ENCODE results near the gene HOXB13. TPM values are rescaled to one million over a fixed set of nuclear protein-coding genes. Genes with fewer than 3 reads are reported as not detected.
"Not testable (repeated sequence)": the region's sequence is repeated elsewhere in the genome, so short reads cannot be mapped to it uniquely, and the experiment has no call there.

Gene HOXB13
- total and polyA plus RNA-seq, 8 donors, result not detected

DNA sequence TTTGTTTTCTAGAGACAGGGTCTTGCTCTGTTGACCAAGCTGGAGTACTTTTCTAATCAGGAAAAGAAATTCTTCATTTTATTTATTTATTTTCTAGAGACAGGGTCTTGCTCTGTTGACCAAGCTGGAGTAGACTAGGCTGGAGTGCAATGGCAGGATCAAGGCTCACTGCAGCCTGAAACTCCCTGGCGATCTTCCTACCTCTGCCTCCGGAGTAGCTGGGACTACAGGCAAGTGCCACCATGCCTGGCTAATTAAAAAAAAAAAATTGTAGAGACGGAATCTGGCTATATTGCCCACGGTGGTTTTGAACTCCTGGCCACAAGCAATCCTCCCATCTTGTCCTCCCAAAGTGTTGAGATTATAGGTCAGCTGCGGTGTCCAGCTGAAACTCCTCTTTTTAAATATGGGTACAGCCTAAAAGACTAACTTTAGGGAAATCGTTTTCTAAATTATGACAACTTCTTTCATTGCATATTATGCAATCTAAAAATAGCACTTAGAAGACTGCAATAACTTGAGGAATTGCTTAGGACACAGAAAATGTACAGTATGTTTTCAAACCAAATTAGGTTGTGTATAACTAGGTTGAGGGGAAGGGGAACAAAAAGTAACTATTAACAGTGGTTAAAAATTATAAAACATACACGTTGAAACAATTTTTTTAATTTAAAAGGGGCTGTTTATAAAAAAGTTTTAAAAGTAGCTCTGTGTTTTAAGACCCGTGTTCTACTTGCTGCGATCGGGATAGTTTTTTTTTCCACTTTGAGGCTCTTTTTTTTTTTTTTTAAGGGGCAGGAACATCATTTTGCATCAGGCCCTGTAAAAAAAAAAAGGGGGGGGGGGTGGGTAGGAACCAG is 11.0 kb downstream of the HOXB13 start:
- intact Hi-C loops (cut with DNase I), result loop anchor here in 1 of 2 donors (10.0 kb wide), 1 partner anchor 277 kb away; the partner anchor contains the start of gene IGF2BP1
- no peak for DNase-seq
- TF ChIP-seq, protein P1, sequence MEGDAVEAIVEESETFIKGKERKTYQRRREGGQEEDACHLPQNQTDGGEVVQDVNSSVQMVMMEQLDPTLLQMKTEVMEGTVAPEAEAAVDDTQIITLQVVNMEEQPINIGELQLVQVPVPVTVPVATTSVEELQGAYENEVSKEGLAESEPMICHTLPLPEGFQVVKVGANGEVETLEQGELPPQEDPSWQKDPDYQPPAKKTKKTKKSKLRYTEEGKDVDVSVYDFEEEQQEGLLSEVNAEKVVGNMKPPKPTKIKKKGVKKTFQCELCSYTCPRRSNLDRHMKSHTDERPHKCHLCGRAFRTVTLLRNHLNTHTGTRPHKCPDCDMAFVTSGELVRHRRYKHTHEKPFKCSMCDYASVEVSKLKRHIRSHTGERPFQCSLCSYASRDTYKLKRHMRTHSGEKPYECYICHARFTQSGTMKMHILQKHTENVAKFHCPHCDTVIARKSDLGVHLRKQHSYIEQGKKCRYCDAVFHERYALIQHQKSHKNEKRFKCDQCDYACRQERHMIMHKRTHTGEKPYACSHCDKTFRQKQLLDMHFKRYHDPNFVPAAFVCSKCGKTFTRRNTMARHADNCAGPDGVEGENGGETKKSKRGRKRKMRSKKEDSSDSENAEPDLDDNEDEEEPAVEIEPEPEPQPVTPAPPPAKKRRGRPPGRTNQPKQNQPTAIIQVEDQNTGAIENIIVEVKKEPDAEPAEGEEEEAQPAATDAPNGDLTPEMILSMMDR (IDR thresholded peaks at IDR 0.05), result no peak
- no peaks in the 10 kb centered on the region for H3K9me3 ChIP-seq
- H3K27ac ChIP-seq, result no peak overlapping the region
- peaks cover 93 to 100% of the 10 kb centered on the region in 2 donors for H3K27me3 ChIP-seq
- no peaks in the 10 kb centered on the region for H3K36me3 ChIP-seq
- no peak overlapping the region for H3K4me3 ChIP-seq
- peaks cover 0 to 12% of the 10 kb centered on the region in 2 donors for H3K4me1 ChIP-seq
- ATAC-seq, result no peak

DNA sequence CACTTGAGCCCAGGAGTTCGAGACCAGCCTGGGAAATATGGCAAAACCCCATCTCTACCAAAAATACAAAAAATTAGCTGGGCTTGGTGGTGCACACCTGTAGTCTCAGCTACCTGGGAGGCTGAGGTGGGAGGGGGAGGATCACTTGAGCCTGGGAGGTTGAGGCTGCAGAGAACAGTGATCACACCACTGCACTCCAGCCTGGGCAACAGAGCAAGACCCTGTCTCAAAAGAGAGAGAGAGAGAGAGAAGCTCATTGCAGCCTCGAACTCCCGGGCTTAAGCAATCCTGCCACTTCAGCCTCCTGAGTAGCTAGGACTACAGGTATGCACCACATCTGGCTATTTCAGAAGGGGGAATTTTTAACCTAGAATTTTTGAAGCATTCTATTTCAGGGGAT is 12.0 kb downstream of the HOXB13 start:
- H3K36me3 ChIP-seq, H3K4me3 ChIP-seq, DNase-seq, ATAC-seq, H3K27ac ChIP-seq, H3K9me3 ChIP-seq: not testable (repeated sequence)
- intact Hi-C loops (cut with DNase I), result loop anchor here in 1 of 2 donors (10.0 kb wide), 1 partner anchor 278 kb away; the partner anchor contains the start of gene IGF2BP1
- Histone ChIP-seq H3K4me1 (peaks cover 0 to 12% of the 10 kb centered on the region in 2 donors), H3K27me3 (peaks cover 91 to 100% of the 10 kb centered on the region in 2 donors)

DNA sequence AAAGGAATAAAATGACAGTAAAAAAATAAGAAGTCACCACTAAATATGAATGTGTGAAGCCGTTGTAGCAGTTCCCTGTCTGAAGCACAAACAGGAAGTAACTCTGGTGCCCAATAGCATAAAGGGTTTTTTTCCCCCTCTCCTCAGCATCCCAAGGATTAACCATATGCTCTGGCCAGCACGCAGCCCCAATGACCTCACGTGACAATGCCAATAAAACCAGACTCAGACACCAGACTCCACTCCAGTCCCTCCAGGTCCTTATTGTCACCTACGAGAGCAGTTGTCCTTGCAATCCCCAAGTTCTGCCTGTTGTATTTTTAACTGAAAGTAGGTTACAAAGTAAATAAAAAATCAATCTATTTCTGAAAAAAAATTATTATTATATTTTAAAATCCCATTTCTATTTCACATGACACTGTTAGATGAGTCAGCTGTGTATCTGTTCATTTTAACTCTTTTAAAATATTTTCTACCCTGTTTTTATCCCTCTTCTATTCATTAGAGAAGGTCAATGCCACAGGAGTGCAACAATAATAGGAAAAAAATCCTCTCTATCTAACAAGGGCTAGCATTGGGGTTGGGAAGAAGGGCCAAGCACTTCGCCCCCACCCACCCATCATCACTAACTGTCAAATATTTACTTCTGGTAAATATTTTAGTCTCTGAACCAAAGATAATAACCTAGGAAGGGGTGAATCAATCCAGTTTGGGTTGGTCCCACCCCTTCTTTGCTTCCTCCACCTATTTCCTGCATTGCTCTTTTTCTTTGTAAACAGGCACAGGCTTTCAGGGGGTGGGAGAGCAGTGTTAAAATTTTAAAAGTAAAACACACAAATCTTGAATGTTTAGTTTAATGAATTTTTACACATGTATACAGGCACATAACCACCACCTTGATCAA is 12.8 kb downstream of the HOXB13 start:
- Histone ChIP-seq H3K9me3 (no peaks in the 10 kb centered on the region), H3K27me3 (peaks cover 91 to 100% of the 10 kb centered on the region in 2 donors), H3K4me1 (peaks cover 0 to 12% of the 10 kb centered on the region in 2 donors), H3K36me3 (no peaks in the 10 kb centered on the region), H3K4me3 (no peak overlapping the region), H3K27ac (no peak overlapping the region)
- intact Hi-C loops (cut with DNase I), result loop anchor here in 1 of 2 donors (10.0 kb wide), 1 partner anchor 279 kb away; the partner anchor contains the start of gene IGF2BP1
- no peak for DNase-seq
- ATAC-seq, result no peak
- TF ChIP-seq, protein P1 (IDR thresholded peaks at IDR 0.05), result no peak

DNA sequence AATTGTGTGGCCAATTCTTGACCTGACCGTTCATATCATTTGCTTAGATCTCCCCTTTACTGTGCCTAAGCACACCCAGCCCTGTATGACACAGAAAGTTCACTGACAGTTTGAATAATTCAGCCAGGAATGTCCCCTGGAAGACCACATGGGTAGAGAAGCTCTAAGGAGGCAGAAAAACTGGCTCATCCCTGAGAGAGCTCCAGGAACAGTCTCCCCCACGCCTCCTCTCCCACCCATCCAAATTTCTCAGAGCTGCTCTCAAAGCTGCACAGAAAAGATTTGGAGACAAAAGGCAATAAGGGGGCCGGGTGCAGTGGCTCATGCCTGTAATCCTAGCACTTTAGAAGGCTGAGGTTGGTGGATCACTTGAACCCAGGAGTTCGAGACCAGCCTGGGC is 17.4 kb downstream of the HOXB13 start:
- peaks cover 47 to 100% of the 10 kb centered on the region in 2 donors for H3K27me3 ChIP-seq
- no peaks in the 10 kb centered on the region for H3K36me3 ChIP-seq
- no peak overlapping the region for H3K27ac ChIP-seq
- TF ChIP-seq, protein P1 (IDR thresholded peaks at IDR 0.05), result no peak
- H3K4me1 ChIP-seq, result no peaks in the 10 kb centered on the region
- DNase-seq (no peak), ATAC-seq (no peak)
- no peaks in the 10 kb centered on the region for H3K9me3 ChIP-seq
- intact Hi-C loops (cut with DNase I), result loop anchor here in 1 of 2 donors (10.0 kb wide), 1 partner anchor 284 kb away; the partner anchor contains the start of gene IGF2BP1
- no peak overlapping the region for H3K4me3 ChIP-seq

DNA sequence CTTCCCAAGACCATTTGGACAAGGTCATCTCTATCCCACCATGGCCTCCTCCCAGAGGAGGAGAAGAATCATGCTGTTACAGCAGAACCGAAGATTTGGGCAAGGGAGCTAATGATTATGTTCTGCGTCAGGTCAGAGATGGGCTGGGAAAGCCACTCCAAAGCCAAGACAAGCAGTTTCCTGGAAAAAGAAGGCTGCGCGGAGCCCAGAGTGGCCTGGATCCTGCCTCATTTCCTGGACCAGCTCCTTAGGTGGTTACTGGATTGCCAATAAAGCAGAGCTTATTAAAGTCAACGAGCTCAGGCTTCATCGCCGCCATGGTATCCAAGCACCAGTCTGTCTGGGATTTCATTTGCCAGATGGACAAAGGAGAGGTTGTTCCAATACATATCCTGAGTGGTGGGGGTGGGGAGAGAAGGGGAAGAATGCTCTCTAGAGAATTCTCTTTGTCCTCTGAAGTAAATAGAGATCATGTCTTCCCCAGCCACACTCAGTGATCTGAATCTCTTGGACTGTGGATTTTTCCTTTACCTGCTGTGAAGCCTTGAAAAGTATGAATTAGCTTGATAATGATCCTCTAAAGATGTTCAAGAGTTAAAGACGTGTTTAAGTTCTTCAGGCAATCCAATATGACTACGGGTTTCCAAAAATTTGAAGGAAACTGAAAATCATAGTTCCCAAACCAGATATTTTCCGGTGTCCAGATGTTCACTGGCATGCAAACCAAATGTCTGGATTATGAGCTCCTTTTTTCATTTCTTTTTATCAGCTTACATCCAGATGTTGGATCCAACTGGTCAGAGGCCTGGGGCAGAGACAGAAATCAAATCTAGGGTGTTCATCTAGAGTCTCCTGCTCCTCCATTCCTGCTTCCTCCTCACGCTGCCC is 23.9 kb downstream of the HOXB13 start:
- peaks cover 21 to 99% of the 10 kb centered on the region in 2 donors for H3K27me3 ChIP-seq

More for the DNA sequence above, 23.9 kb downstream of the HOXB13 start:
- TF ChIP-seq, protein P1 (IDR thresholded peaks at IDR 0.05), result no peak
- intact Hi-C loops (cut with DNase I), result no loop called here
- Histone ChIP-seq H3K36me3 (no peaks in the 10 kb centered on the region), H3K9me3 (no peaks in the 10 kb centered on the region), H3K4me3 (no peak overlapping the region), H3K4me1 (no peaks in the 10 kb centered on the region), H3K27ac (no peak overlapping the region)
- DNase-seq, result no peak
- no peak for ATAC-seq
